ENCODE measurements around the gene JCAD.

GRCh38 chr10:30068492-30069223, 9.3 kb upstream of the JCAD start:
- no peak for TF ChIP-seq POLR2A (IDR thresholded peaks at IDR 0.05; ENCODE audit: low read length)
- TF ChIP-seq GATA1 (IDR thresholded peaks at IDR 0.05; ENCODE audit: low read depth, low read length): no peak
